Activated gamma-delta T cell treated with Interleukin-2 at 50 U/mL for 16 hours (primary cell): Measurements from ENCODE around the gene GDF7.

ENCODE experiments used
- DNase-seq: peaks from one replicate; pipeline ENCODE4 v3.0.0-alpha.2; 2020

GDF7 gene

DNA sequence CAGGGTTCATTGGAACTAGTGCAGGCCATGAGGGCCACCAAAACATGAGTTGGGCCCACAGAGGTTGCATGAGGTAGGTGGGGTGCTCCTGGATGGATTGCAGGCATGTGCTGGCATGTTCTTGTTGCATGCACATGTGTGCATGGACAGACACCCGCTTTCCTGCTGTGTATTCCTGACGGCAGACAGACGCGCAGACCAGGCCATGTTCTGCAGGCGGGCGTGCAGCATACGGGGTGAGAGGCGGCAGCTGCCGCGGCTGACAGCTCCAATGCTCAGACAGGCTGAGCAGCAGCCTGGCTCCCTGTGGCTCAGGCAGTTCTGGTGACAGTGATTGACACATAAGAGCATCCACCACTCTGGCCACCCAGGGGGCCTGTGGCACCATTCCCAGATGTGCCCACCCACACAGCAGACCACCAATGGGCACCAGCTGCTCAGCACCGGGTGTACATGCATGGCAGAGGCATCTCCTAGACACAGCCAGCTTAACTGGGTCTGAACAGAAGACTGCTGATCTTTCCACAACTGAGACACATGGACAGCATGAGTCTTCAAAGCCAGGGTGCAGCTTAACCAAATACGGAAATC is 37.3 kb upstream of the GDF7 start:
- DNase-seq, result no peak

DNA sequence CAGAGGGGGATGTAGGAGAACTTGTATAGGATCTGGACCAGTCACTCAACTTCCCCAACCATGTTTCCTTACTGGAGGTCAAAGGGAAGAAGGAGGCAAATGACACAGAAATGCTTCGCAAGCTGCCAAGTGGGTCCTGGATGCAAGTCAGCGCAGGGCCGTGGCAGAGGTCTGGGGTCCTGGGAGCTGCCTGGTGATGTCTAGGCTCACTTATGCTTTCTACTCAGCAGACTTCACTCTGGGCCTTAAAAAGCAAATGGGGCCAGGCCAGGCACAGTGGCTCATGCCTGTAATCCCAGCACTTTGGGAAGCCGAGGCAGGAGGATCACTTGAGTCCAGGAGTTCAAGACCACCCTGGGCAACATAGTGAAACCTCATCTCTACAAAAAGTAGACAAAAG is 36.0 kb upstream of the GDF7 start:
- DNase-seq, result no peak

DNA sequence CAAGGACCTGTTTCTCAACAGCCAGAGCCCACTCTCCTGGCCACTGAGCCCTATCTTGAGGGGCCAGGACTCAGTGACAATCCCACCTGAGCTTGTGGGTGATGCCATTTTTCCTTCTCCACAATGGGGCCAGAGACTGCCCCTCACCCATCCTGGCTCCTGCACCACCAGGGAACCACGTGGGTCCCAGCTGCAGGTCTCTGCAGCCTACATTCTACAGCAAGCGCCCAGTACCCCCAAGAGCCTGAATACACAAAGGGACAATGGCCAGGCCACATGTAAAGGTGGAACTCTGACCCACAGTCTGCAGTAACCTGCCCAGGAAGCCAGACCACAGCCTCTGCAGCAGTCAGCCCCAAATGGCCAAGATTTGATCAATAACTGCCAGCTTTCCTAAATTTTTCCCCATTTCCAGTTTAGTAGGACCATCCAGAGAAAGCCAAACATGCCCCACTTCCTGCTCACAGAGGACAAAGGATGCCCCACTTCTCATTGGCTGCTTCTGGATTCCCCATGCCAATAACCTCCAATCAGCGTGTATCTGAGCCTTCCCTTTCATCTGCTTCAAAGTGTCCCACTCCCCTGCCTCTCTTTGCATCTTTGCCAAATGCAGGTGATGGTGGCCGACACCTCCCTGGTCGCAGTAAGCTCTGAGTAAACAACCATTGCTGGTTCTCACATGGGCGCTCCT is 35.2 kb upstream of the GDF7 start:
- DNase-seq, result no peak

DNA sequence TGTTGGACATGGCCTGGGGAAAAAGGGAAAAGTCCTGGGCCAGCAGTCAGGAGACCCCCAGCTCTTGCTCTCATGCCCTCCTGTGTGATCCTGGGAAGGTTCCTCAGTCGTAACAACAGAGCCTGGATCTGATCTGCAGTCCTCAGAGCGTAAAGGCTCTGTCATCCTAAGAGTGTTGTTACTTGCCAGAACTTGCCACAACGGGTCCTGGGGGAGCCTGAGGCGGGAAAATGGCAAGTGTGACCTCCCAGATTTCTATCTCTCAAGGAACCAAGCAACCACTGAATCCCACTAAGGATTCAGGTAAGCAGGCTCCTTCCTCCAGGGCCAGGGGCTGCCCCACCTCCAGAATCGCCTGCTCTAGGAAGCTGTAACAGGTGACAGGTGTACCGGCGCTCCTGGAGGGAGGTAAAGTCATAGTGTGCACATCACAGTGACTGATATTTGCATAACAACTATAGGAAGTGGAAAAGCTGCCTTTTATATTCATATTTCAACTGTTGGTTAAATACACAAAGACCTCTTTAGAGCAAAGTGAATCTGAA is 34.4 kb upstream of the GDF7 start:
- no peak for DNase-seq

DNA sequence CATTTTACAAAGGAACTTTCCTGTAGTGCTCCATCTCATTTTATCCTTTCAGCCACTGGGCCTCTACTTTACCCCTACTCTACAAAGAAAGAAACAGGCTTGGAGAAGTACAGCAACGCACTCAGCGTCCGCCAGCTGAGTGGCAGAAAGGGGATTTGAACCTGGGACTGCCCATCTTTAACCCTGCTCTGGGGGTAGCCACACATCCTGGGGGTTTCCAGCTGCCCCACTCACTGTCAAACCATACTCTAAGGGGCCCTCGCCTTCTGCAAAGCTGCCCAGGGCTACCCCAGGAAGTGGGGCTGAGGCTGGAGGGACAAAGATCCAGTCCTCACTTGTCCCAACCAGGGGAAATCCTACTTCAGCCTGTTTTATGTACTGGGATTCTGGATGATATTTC is 33.9 kb upstream of the GDF7 start:
- no peak for DNase-seq

DNA sequence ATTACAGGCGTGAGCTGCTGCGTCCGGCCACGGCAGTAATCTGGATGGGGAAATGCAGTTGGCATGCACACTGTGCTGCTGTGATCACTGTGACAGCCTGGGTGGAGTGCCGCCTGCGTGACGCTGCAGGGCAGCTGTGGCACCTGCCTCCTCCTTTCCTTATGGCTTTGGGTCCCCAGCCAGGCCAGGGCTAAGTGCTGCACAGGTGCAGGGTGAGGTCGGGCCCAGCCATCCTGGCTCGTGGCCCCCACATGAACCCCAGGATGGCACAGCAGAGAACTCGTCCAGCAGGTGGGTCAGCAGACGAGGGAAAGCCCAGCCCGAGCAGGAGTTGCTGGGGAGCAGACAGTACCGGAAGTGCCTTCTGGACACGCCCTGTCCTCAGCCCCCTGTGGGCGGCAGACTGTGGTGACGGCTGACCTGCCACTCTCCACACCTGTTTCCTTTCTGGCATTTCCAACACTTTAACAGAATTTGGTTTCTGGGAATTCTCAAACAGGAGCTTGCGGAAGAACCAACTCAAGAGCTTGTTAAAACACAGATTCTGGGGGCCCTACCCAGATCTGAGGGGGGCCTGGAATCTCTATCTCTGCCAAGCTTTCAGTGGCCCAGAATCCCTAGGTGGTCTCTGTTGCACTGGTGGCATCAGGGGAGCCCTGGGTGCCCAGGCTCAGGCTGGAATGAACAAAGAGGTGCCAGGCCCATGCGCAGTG is 33.0 kb upstream of the GDF7 start:
- no peak for DNase-seq

DNA sequence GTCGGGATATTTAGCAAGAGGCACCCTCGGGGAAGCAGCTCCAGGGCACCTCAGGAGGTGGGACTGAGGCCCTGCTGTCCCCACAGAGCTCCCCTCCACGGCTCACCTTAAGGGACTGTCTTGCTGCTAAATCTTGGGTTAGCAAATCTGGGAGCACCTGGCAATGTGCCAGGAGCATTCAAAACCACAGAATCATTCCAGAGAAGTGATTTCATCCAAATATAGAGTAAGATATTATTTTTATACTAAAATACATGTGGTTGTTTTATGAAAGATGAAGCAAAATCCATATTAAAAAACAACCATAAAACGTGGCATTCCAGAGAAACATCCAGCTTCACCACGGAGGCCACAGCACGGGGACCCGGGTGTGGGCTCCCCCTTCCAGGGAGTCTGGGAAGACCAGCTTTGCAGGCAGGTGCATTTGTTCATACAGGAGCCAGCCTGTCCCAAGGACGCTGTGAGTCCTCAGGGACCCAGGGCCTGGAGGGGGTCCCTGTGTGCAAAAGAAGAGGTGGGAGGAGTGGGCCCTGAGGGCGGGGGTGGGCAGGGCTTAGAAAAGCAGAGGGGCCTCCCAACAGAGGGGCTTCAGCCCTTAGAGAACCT is 32.3 kb upstream of the GDF7 start:
- DNase-seq, result no peak

DNA sequence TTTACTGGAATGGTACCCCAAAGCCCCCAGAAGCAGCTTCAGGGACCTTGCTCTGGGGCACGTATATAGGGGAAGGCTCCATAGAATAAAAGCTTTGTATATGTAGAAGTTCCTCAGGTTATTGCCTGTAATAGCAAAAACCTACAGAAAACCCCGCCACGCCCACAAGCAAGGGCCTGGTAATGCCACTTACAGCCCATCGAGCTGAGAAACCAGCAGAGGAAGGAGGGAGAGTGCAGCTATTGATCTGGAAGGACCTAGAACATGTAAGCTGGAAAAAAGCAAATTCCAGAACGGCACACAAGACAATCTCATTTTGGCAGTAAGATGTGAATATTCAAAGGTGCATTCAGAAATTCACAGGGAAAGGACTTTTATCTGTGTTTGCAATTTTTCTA is 31.8 kb upstream of the GDF7 start:
- no peak for DNase-seq

DNA sequence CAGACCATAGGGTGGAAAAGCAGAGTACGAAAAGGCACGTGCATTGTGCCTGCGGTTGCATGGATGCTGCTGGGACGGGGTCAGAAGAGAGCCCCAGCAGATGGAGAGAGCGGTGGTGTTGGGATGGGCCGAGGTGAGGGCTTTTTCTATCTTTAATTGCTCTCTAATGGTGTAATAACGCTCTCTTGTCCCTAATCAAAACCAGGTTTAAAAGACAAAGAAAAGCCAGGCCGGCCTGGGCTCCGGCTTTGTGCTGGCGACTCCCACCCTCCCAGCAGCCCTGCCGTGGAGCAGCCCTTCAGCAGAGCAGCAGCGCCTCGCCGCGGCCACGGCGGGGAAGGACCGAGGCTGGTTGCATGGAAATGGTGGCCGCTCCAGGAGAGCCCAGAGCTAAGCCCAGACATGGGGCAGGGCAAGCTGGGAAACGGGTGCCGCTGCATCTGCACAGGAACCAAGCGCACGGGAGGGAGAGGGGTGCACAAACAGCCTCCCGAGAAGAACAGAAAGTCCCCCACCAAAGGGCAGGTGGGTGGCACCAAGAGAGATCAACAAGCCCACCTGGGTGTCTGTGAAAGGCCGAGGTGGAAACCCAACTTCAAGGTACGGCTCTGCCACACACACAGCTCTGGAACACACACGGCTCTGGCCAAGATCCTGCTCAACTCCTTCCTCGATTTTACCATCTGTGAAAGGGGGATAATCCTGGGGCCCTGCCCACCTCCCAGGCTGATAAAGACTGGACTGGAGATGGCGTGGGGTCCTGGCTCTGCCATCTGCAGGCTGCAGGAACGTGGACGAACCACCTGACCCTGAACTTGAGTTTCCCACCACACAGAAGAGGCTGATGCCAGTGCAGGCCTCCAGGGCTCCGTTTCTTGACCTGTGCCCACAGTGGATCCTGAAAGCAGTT is 31.0 kb upstream of the GDF7 start:
- no peak for DNase-seq

DNA sequence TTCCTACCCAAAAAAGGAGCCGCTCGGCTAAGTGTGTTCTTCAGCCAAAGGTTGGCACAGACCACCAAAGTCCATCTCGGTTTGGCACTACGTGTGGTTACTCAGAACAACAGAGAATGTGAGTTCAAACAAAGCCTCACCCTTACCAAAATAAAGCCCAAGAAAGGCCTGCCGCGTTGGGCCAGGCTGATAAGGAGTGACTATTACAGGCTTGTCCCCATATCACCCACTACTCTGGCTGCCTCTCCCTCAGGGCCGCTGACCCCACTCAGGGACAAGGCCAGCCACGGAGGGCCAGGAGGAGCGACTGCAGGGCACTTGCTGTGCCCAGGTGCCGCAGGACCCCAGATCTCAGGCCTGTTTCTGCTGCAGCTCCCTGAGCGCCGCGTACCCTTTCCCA is 29.8 kb upstream of the GDF7 start:
- no peak for DNase-seq

DNA sequence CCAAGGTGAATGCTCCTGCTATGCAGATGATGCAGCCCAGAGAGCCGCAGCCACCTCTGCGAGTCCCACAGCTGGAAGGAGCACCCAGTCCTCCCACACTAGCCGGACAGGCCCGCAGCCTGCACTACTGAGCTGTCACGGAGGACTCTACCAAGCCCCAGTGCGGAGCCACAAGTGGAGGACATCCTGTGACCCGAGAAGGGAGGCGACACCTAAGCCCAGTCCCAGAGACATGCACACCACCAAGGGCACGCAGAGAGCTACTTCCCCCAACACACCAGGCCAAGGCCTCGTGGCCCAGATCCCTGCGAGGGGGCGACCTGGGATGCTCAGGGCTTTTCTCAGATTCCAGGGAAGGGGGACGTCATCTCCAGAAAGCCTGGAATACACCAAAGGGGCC is 28.9 kb upstream of the GDF7 start:
- DNase-seq, result no peak

DNA sequence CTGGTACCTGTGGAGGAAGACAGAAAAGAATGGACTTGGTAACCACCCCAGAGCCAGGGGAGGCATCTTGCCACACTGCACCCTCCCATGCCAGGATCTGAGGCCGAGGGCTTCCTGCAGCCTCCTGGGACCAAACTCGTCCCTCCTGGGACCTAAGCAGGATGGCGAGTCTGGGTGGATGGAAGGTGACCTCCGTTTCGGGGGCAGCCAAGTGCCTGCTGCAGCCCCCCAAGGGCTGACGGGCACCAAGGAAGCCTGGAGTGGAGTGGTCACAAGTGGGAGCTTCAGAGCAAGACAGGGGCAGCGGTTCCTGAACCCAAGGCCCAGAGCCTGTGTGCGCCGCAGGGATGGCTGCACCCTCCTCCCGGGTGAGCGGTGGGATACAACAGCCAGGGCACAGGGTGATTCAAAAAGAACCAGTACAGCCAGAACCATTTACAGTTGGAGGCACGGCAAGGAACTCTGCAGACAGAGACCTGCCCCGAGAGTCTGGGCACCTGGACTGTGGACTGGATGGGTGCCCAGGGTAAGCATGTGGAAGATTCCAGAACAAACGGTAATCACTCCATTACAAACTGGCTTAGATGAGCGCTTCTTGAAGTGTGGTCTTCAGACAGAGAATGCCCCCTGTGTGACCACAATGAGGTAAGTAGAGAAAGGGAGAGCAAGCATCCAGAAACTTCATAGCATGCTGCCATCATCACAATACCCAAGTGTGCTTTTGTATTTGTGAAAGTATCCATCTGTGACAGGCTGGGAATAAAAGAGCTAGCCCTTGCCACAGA is 28.1 kb upstream of the GDF7 start:
- DNase-seq, result no peak

DNA sequence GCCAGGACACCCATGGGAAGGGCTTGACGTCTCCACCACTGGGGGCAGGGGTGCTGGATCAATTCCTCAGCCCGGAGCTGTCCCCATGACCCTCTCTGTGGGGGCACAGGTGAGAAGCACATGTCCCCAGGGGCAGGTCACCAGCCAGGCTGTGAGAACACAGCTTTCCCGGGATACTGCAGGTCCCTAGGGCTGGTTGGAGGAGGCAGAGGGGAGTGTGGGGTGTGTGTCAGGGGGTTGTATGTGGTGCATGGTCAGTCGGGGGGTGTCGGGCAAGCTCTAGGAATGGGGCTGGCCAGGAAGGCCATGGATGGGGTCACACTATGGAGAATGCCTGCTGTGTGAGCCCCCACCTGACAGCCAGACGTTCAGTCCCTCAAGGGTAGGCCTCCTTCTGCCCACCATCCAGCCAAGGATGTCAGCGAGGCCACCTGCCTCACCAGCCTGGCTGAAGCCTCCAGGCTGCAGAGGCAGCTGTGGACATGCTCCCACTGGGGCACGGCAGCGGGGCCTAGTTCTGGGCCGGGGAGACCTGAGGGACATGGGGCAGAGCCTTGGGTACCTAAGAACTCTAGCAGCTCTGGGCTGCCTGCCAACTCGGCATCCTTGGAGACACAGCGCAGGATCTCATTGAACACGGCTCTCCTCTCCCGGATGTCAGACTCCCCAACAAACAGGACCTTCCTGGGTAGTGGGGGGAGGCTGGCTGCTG is 26.4 kb upstream of the GDF7 start:
- no peak for DNase-seq

DNA sequence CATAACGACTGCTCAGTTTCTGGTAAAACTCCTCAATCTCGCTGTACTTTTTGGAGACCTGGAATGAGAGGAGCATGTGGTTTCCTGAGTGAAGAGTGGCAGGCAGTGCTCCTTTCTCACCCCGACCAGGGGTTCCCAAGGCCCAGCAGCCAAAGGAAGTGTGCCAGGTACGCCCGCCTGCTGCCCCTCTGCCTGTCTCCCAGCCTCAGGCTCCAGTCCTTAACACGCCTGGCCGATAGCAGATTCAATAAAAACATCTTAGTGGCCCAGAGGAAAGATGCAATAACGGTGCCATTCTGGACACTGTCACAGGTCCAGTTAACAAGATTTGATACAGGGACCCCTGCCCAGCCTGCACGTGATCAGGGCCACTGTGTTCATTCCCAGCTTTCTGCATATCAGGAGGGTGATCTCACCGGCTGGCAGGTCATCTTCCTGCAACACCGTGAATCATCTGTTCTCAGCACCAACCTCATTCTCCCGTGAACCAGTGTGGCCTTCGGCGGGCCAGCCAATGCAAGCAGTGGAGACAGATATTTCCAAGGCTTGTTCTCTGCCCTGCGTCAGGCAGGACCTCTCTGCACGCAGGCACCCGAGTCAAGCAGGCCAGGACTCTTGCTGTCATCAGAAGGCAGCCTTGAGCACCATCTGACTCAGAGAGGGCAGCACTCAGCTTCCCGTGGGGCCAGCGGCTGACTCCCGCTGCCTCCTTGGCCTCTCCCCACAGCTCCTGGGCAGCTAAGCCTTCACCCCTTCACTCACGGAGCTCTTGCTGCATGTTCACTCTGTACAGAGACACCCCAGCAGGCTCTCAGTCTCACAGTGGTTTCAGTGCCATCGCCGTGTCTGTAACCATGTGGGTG is 25.6 kb upstream of the GDF7 start:
- DNase-seq, result no peak

DNA sequence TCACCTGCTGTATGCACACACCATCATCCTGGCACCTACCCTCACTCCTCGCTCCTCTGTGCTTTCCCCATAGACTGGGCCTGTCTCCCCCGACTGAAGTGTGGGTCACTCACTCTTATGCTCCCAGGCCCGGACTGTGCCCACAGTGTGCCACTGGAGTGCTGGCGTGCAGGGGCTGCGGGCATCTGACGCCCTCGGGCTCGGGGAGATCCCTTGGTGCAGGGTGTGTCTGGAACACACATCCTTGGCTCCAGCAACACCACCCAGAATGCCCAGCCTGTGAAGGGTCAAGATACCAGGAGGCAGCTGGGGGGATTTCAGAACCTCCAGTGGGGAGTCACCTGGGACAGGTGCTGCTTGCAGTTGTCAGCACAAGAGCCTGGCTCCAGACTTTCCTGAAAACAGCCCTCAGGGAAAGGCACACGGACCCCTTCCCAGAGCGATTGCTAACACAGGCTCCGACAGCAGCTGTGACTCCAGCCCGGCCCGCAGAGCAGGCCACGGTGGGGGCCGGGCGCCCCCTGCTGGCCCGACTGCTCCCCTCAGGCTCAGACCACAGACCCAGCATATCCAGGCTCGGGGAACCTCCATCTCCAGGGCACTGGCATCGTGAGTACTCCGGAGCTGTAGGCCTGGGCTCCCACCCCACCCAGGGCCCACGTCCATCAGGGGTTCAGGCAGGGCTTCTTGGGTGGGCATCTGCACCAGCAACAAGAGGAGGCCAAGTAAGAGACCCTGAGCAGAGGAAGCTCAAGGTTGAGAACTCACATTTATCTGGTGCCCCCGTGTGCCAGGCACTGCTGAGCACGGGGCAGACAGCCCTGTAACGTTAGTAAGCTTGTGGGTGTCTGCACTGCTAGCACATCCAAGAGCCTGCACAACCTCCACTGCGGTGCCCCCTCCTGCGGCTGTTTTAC is 24.6 kb upstream of the GDF7 start:
- DNase-seq, result peak; percentile 65

DNA sequence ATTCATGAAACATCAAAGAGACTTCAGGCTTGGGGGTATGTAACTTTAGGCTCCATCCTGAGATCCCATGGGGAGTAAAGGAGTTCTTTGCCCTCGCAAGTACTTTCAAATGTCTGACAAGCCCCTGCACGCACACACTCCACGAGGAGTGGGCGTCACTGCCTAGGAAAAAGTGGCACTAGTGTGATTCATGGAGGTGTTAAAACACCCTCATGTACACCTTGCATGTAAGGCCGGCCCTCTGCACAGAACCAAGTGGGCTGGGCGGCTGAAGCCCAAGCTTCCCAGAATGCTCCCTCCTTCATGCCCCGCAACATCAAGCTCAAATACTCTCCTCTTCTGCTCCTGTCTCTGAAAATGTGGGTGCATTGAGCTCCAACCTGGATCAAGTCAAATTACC is 23.9 kb upstream of the GDF7 start:
- DNase-seq, result no peak

DNA sequence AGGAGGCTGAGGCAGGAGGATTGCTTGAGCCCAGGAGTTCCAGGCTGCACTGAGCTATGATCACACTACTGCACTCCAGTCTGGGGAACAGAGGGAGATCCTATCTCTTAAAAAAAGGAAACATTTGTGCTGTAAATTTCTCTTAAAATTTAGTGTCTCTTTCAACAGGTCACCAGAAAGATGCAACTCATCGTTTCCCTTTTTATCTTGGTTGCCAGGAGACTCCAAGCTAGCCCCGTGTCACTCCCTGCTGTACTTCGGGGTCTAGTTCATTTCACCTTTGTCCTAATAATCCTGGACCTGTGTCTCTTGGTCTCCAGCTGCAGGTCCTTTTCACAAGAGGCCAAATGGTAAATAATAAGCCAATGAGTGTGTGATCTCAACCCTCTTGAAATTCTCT is 23.1 kb upstream of the GDF7 start:
- DNase-seq, result no peak

DNA sequence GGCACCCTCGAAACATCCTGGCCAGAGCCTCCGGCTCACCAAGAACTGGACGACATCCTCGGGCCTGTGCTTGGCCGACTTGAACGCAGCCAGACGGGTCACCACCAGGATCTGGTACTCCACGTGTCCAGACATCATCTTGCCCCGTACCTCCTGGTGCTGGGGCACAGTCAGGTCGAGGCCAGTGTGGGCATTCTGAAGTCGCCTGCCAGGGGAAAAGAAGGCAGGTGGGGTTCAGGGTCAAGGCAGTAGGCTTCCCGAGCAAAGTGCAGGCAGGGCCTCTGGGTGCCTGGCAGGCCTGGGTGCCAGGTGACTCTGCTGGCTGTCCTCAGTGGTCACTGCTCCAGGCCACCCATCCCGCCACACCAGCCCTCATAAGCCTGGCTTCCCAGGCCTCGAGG is 21.6 kb upstream of the GDF7 start:
- DNase-seq, result no peak

DNA sequence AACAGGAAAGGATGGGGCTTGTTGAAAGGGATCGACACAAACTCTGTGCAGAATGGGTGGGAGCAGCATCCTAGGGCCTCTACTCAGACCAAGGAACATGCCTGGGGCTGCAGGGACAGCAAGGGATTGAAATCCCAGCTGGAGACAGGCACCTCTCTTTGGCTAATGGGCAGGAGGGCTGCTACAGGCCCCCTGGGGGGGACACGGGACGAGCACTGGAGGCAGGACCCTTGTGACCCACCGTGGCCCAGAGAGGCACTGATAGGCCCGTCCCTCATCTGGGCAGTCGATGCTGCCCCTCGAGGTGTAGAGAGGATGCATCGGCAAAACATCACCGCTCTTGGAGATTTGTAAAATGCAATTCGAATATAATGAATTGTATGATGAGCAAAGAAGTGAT is 21.2 kb upstream of the GDF7 start:
- DNase-seq, result no peak
